ENCODE measurements around the gene THSD7B. TPM values are rescaled to one million over a fixed set of nuclear protein-coding genes. Genes with fewer than 3 reads are reported as not detected.

Gene THSD7B
- total and polyA plus RNA-seq, 7 experiments from 2014 or later, result not detected

DNA sequence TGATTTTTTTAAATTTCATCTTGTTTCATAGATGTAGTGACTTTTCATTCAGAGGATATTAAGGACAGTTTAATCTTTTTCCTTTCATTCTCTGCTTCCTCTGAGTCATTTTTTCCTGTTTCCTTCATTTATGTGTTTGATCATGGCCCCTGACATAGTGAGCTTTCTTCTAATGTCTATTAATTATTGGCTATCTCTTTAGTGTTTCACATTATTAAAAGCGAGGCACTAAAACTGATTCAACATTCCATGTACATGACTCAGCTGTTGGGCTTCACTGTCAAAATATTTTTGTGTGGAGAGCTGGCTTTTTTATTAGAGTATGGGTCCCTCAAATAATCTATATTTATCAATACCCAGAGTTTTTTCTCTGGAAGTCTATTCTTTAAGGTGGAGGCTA lies 125.8 kb downstream of the THSD7B start:
- Mint-ChIP-seq H3K27me3 (peaks cover 0 to 5% (median 0%) of the 10 kb centered on the region in 5 donors), H3K27ac (no peak overlapping the region), H3K36me3 (no peaks in the 10 kb centered on the region), H3K4me3 (no peak overlapping the region), H3K9me3 (peaks cover 0 to 21% (median 5%) of the 10 kb centered on the region in 11 donors), H3K4me1 (no peaks in the 10 kb centered on the region)
- Histone ChIP-seq H3K4me1 (ENCODE audit: control insufficient read depth in 2 of 2, insufficient read depth in 2 of 2, low read length in 2 of 2) (no peaks in the 10 kb centered on the region), H3K4me3 (ENCODE audit: low read length) (no peak overlapping the region), H3K36me3 (ENCODE audit: control insufficient read depth in 2 of 3, insufficient read depth in 3 of 3, low read length in 3 of 3) (no peaks in the 10 kb centered on the region), H3K27ac (ENCODE audit: low read depth, low read length) (no peak overlapping the region), H3K27me3 (ENCODE audit: control insufficient read depth in 2 of 2, insufficient read depth in 2 of 2, low read length in 2 of 2) (no peaks in the 10 kb centered on the region), H3K9me3 (ENCODE audit: control insufficient read depth in 2 of 3, low read length in 3 of 3) (no peaks in the 10 kb centered on the region)
- ATAC-seq, result no peak
- intact Hi-C loops (cut with micrococcal nuclease), result no loop called here
- POLR2A ChIA-PET, result no interaction called here
- CTCF ChIA-PET, result no interaction called here
- DNase-seq, result no peak

DNA sequence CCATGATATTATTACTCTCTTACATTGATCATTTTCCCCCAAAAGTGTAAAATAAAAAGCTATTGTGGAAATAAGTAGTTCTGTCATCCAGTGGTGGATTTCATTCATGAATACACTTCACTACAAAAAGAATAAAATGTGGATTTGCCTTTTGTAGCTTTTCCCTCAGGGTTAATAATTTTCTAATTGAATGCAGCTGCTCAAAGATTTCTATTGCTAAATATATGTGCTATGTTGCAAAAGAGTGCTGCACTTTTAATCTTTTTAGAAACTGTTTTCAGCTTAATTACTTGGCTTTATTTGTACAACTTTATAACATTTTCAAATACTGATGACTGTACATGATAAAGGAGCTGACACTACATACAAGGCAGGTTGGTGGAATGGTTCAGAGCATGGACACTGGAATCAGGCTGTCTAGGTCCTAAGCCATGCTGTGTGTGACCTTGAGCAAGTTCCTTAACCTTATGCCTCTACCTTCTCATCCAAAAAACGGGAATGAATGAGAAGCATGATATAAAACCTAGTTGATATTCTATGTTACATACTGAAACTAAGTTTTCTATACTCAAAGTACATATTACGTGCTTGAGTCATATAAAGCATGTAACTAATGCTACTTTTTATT lies 128.8 kb downstream of the THSD7B start:
- Histone ChIP-seq H3K27ac (ENCODE audit: low read depth, low read length) (no peak overlapping the region), H3K36me3 (ENCODE audit: control insufficient read depth in 2 of 3, insufficient read depth in 3 of 3, low read length in 3 of 3) (no peaks in the 10 kb centered on the region), H3K27me3 (ENCODE audit: control insufficient read depth in 2 of 2, insufficient read depth in 2 of 2, low read length in 2 of 2) (no peaks in the 10 kb centered on the region), H3K9me3 (ENCODE audit: control insufficient read depth in 2 of 3, low read length in 3 of 3) (no peaks in the 10 kb centered on the region), H3K4me1 (ENCODE audit: control insufficient read depth in 2 of 2, insufficient read depth in 2 of 2, low read length in 2 of 2) (no peaks in the 10 kb centered on the region), H3K4me3 (ENCODE audit: low read length) (no peak overlapping the region)
- no peaks in the 10 kb centered on the region for H3K36me3 Mint-ChIP-seq
- CTCF ChIA-PET, result interaction anchor here (0.6 kb wide), 1 partner anchor 20 kb away, joined by 3 read pairs; no protein-coding TSS in a partner anchor
- no peak for ATAC-seq
- H3K4me1 Mint-ChIP-seq, result no peaks in the 10 kb centered on the region
- intact Hi-C loops (cut with micrococcal nuclease), result no loop called here
- DNase-seq, result no peak
- POLR2A ChIA-PET, result no interaction called here
- no peak overlapping the region for H3K27ac Mint-ChIP-seq
- H3K4me3 Mint-ChIP-seq, result no peak overlapping the region
- peaks cover 0 to 5% (median 0%) of the 10 kb centered on the region in 5 donors for H3K27me3 Mint-ChIP-seq
- peaks cover 0 to 9% (median 3%) of the 10 kb centered on the region in 11 donors for H3K9me3 Mint-ChIP-seq

DNA sequence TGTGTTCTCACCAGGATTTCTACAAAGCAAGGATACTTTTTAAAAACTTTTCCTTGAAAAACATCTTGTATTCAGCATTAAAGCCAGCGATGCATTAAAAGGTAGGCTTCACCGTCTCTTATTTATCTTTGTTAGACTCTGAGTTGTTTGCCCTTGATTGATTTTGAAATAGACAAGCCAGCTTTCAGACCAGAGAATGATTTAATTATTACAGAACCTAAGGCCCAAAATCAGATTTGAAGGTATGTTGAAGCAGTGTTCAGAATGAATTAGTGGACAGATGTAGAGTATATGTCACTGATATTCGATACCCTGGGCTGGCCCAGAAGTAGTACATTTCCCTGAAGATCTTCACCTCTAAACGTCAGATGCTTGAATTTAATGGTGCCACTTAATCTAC lies 136.4 kb downstream of the THSD7B start:
- no peak overlapping the region for H3K4me3 Mint-ChIP-seq
- Histone ChIP-seq H3K9me3 (ENCODE audit: control insufficient read depth in 2 of 3, low read length in 3 of 3) (no peaks in the 10 kb centered on the region), H3K27ac (ENCODE audit: low read depth, low read length) (no peak overlapping the region), H3K27me3 (ENCODE audit: control insufficient read depth in 2 of 2, insufficient read depth in 2 of 2, low read length in 2 of 2) (no peaks in the 10 kb centered on the region), H3K36me3 (ENCODE audit: control insufficient read depth in 2 of 3, insufficient read depth in 3 of 3, low read length in 3 of 3) (no peaks in the 10 kb centered on the region), H3K4me1 (ENCODE audit: control insufficient read depth in 2 of 2, insufficient read depth in 2 of 2, low read length in 2 of 2) (no peaks in the 10 kb centered on the region), H3K4me3 (ENCODE audit: low read length) (no peak overlapping the region)
- ChIA-PET POLR2A (no interaction called here), CTCF (interaction anchor here (0.5 kb wide), 1 partner anchor 27 kb away, joined by 5 read pairs; no protein-coding TSS in a partner anchor)
- H3K27ac Mint-ChIP-seq, result no peak overlapping the region
- ATAC-seq, result no peak
- intact Hi-C loops (cut with micrococcal nuclease), result no loop called here
- DNase-seq, result no peak
- no peaks in the 10 kb centered on the region for H3K4me1 Mint-ChIP-seq
- peaks cover 0 to 7% (median 3%) of the 10 kb centered on the region in 5 donors for H3K27me3 Mint-ChIP-seq
- no peaks in the 10 kb centered on the region for H3K36me3 Mint-ChIP-seq
- peaks cover 0 to 4% (median 0%) of the 10 kb centered on the region in 11 donors for H3K9me3 Mint-ChIP-seq

DNA sequence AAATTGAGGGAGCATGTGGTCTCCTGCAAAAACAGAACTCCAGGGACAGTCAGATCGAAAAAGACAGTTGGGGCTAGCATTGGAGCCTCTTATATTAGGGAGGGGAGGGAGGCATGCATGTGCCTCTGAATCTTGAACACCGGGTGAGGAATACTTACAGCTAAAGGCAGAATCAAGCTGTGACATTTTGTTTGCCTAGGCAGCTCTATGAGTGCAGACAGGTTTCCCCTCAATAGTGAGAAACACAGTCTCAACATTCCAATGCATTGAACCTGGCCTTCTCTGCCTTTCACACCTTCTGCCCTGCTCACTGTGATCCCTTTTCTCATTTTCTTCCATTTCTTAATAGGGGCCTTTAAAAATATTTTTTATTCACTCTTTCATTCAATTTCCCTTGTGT lies 140.4 kb downstream of the THSD7B start:
- Mint-ChIP-seq H3K4me1 (no peaks in the 10 kb centered on the region), H3K36me3 (no peaks in the 10 kb centered on the region), H3K9me3 (no peaks in the 10 kb centered on the region), H3K27me3 (peaks cover 0 to 11% (median 3%) of the 10 kb centered on the region in 5 donors), H3K27ac (no peak overlapping the region), H3K4me3 (no peak overlapping the region)
- no peak overlapping the region for H3K4me3 ChIP-seq (ENCODE audit: low read length)
- intact Hi-C loops (cut with micrococcal nuclease), result no loop called here
- H3K9me3 ChIP-seq (ENCODE audit: control insufficient read depth in 2 of 3, low read length in 3 of 3), result no peaks in the 10 kb centered on the region
- no peaks in the 10 kb centered on the region for H3K27me3 ChIP-seq (ENCODE audit: control insufficient read depth in 2 of 2, insufficient read depth in 2 of 2, low read length in 2 of 2)
- H3K27ac ChIP-seq (ENCODE audit: low read depth, low read length), result no peak overlapping the region
- DNase-seq (no peak), ATAC-seq (no peak)
- H3K36me3 ChIP-seq (ENCODE audit: control insufficient read depth in 2 of 3, insufficient read depth in 3 of 3, low read length in 3 of 3), result no peaks in the 10 kb centered on the region
- H3K4me1 ChIP-seq (ENCODE audit: control insufficient read depth in 2 of 2, insufficient read depth in 2 of 2, low read length in 2 of 2), result no peaks in the 10 kb centered on the region
- CTCF ChIA-PET, result no interaction called here
- POLR2A ChIA-PET, result no interaction called here

DNA sequence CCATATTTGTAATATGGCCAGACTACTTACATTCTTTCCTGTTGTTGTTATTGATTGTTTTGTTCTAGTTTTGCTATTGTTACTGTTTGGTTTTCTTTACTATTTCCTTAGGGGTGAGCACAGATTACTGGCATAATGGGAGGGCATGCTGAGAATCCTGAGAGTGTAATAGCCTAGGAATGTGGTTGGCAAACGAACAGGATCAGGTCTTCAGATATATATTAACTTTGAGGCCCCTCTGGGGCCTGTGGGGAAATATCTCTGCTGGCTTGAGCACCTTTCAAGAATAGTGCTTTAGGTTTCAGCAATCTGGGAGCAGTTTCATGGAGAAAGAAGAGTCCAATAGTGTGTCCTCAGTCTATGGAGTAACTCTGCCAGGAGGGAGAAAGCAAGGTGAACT lies 144.4 kb downstream of the THSD7B start:
- no peaks in the 10 kb centered on the region for H3K36me3 ChIP-seq (ENCODE audit: control insufficient read depth in 2 of 3, insufficient read depth in 3 of 3, low read length in 3 of 3)
- peaks cover 0 to 4% (median 0%) of the 10 kb centered on the region in 11 donors for H3K9me3 Mint-ChIP-seq
- H3K4me1 Mint-ChIP-seq, result no peaks in the 10 kb centered on the region
- peaks cover 0 to 4% (median 0%) of the 10 kb centered on the region in 5 donors for H3K36me3 Mint-ChIP-seq
- CTCF ChIA-PET, result no interaction called here
- H3K27me3 ChIP-seq (ENCODE audit: control insufficient read depth in 2 of 2, insufficient read depth in 2 of 2, low read length in 2 of 2), result no peaks in the 10 kb centered on the region
- no peaks in the 10 kb centered on the region for H3K4me1 ChIP-seq (ENCODE audit: control insufficient read depth in 2 of 2, insufficient read depth in 2 of 2, low read length in 2 of 2)
- no peak overlapping the region for H3K4me3 ChIP-seq (ENCODE audit: low read length)
- H3K27me3 Mint-ChIP-seq, result peaks cover 0 to 9% (median 0%) of the 10 kb centered on the region in 5 donors
- H3K4me3 Mint-ChIP-seq, result no peak overlapping the region
- no peak overlapping the region for H3K27ac Mint-ChIP-seq
- POLR2A ChIA-PET, result no interaction called here
- DNase-seq (no peak), ATAC-seq (no peak)
- no peak overlapping the region for H3K27ac ChIP-seq (ENCODE audit: low read depth, low read length)
- H3K9me3 ChIP-seq (ENCODE audit: control insufficient read depth in 2 of 3, low read length in 3 of 3), result no peaks in the 10 kb centered on the region
- intact Hi-C loops (cut with micrococcal nuclease), result no loop called here

DNA sequence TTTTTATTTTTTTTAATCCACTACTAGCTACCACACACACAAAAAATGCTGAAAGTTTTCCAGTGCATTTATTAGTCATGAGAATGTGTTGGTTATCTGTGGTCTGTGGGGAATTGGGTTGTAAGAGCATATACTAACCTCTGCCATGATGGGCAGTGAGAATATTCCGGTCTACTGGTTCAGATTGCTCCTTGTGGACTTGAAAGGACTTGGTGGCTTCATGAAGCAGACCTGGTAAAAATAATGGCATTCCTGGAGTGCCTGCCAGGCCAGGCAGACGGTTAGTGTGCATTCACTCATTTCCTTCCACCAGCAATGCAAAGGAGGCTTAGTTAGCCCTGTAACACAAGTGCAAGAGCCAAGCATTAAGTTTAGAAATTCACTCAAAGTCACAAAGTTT lies 150.8 kb downstream of the THSD7B start:
- no peaks in the 10 kb centered on the region for H3K9me3 ChIP-seq (ENCODE audit: control insufficient read depth in 2 of 3, low read length in 3 of 3)
- no peaks in the 10 kb centered on the region for H3K27me3 ChIP-seq (ENCODE audit: control insufficient read depth in 2 of 2, insufficient read depth in 2 of 2, low read length in 2 of 2)
- no peaks in the 10 kb centered on the region for H3K4me1 ChIP-seq (ENCODE audit: control insufficient read depth in 2 of 2, insufficient read depth in 2 of 2, low read length in 2 of 2)
- no peaks in the 10 kb centered on the region for H3K4me1 Mint-ChIP-seq
- no peak for DNase-seq
- intact Hi-C loops (cut with micrococcal nuclease), result no loop called here
- CTCF ChIA-PET, result no interaction called here
- no peak for ATAC-seq
- no peaks in the 10 kb centered on the region for H3K36me3 ChIP-seq (ENCODE audit: control insufficient read depth in 2 of 3, insufficient read depth in 3 of 3, low read length in 3 of 3)
- no peak overlapping the region for H3K27ac ChIP-seq (ENCODE audit: low read depth, low read length)
- POLR2A ChIA-PET, result no interaction called here
- H3K4me3 ChIP-seq (ENCODE audit: low read length), result no peak overlapping the region
- H3K36me3 Mint-ChIP-seq, result peaks cover 0 to 4% (median 0%) of the 10 kb centered on the region in 5 donors
- no peak overlapping the region for H3K27ac Mint-ChIP-seq
- peaks cover 0 to 10% (median 0%) of the 10 kb centered on the region in 5 donors for H3K27me3 Mint-ChIP-seq
- no peak overlapping the region for H3K4me3 Mint-ChIP-seq
- peaks cover 0 to 4% (median 2%) of the 10 kb centered on the region in 11 donors for H3K9me3 Mint-ChIP-seq

DNA sequence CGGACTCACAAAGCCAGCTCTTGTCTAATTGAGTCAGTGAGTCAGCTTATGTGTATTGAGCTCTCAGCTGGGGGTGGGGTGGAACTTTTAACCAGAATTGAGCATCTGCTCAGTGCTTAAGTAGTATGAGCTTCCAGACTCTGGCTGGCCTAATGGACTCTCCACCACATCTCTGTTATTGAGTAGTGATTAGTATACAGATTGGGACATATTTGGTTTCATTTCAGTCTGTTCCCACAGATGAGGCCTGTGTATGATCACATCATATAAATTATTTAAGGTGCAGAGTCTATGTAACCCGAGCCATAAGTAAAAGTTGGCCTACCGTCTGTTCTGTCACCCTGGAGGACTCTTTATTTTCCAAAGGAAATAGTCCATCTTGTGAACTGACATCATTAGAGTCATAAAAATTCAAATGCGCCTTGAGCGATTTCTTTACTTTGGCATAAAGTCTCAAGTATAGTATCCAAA lies 152.1 kb downstream of the THSD7B start:
- Mint-ChIP-seq H3K36me3 (no peaks in the 10 kb centered on the region), H3K4me3 (no peak overlapping the region), H3K4me1 (no peaks in the 10 kb centered on the region), H3K27ac (no peak overlapping the region), H3K27me3 (peaks cover 0 to 6% (median 0%) of the 10 kb centered on the region in 5 donors), H3K9me3 (peaks cover 0 to 3% (median 0%) of the 10 kb centered on the region in 11 donors)
- ChIA-PET POLR2A (no interaction called here), CTCF (no interaction called here)
- Histone ChIP-seq H3K9me3 (ENCODE audit: control insufficient read depth in 2 of 3, low read length in 3 of 3) (no peaks in the 10 kb centered on the region), H3K27me3 (ENCODE audit: control insufficient read depth in 2 of 2, insufficient read depth in 2 of 2, low read length in 2 of 2) (no peaks in the 10 kb centered on the region), H3K36me3 (ENCODE audit: control insufficient read depth in 2 of 3, insufficient read depth in 3 of 3, low read length in 3 of 3) (no peaks in the 10 kb centered on the region), H3K4me1 (ENCODE audit: control insufficient read depth in 2 of 2, insufficient read depth in 2 of 2, low read length in 2 of 2) (no peaks in the 10 kb centered on the region), H3K4me3 (ENCODE audit: low read length) (no peak overlapping the region), H3K27ac (ENCODE audit: low read depth, low read length) (no peak overlapping the region)
- no peak for ATAC-seq
- intact Hi-C loops (cut with micrococcal nuclease), result no loop called here
- no peak for DNase-seq
